ENCODE measurements around the gene MUTYH. TPM values are rescaled to one million over a fixed set of nuclear protein-coding genes. Genes with fewer than 3 reads are reported as not detected.
A peak's percentile ranks its signal among the peaks of the same experiment; 100 is the strongest.
"Not testable (repeated sequence)": the region's sequence is repeated elsewhere in the genome, so short reads cannot be mapped to it uniquely, and the experiment has no call there.

Gene MUTYH
- total RNA-seq, 1 experiment from 2014 or later = 30.8 TPM

DNA sequence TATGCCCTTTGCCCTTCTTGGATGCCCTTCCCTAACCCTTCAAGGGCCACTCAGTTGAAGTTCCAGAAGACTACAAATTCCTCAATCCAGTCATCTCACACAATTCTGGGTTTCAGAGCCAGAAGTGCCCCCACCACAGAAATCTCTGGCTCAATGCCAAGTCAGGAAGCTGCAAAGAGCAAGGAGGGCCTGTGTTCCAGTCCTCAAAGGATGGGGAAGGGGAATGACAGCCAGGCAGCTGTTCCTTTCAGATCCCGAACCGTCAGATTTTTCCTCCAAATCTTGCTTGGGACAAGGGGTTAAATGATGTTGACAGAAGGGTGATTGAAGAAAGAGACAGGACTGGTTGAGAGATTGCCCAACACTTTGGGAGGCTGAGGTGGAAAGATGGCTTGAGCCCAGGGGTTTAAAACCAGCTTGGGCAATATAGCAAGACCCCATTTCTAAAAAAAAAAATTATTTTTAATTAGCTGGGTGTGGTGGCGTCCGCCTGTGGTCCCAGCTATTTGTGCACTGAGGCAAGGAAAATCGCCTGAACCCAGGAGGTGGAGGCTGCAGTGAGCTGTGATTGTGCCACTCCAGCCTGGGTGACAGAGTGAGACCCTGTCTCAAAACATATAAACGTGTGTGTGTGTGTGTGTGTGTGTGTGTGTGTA lies 14.3 kb downstream of the MUTYH start:
- no peak for DNase-seq (ENCODE audit: low read depth)

DNA sequence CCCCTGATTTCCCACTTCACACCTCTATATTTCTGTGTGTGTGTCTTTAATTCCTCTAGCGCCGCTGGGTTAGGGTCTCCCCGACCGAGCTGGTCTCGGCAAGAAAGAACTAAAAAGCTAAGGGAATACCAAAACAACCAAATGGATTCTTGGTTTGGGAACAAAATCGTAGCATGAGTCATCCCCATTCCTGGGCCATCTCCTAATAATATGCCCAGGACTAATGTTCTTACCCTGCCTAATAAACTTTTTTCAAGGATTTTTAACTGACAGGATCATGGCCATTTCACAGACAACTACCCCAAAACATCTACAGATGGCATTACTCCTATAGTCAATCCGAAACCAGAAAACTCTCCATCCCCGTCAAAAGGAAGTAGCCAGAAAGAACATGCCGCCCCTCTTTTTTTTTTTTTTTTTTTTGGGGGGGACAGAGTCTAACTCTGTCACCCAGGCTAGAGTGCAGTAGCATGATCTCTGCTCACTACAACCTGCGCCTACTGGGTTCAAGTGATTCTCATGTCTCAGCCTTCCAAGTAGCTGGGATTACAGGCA lies 17.7 kb downstream of the MUTYH start:
- no peak for DNase-seq (ENCODE audit: low read depth)

DNA sequence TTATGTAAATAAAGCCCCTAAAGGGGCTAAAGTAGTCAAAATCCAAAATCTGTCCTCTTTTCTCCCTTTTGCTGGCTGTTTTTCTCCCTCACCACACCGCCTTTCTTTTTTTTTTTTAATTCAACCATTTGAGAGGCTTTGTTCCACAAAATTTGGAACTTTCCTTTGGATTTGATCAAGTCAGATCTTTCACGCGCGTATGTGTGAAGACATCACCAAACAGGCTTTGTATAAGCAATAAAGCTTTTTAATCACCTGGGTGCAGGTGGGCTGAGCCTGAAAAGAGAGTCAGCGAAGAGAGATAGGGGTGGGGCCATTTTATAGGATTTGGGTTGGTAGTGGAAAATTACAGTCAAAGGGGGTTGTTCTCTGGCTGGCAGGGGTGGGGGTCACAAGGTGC lies 18.8 kb downstream of the MUTYH start:
- no peak for DNase-seq (ENCODE audit: low read depth)

DNA sequence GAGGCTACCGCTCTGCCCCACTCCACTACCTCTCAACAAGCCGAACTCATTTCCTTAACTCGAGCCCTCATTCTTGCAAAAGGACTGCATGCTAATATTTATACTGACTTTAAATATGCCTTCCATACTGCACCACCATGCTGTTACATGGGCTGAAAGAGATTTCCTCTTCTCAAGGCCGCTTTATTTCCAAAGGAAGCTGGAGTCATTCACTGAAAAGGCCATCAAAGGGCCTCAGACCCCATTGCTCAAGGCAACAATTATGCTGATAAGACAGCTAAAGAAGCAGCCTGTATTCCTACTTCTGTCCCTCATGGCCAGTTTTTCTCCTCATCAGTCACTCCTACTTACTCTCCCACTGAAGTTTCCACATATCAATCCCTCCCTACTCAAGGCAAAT lies 20.5 kb downstream of the MUTYH start:
- DNase-seq (ENCODE audit: low read depth) = no peak

DNA sequence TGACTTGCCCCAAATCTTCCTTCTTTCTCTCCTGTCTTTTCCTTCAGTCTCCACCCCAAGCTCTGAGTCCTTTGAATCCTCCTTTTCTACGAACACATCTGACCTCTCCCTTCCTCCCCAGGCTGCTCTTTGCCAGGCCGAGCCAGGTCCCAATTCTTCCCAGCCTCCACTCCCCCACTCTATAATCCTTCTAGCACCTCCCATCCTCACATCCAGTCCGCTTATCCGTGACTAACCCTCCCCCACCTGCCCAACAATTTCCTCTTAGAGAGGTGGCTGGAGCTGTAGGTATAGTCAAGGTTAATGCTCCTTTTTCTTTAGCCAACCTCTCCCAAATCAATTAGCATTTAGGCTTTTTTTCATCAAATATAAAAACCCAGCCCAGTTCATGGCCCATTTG lies 23.1 kb downstream of the MUTYH start:
- DNase-seq (ENCODE audit: low read depth) = no peak

DNA sequence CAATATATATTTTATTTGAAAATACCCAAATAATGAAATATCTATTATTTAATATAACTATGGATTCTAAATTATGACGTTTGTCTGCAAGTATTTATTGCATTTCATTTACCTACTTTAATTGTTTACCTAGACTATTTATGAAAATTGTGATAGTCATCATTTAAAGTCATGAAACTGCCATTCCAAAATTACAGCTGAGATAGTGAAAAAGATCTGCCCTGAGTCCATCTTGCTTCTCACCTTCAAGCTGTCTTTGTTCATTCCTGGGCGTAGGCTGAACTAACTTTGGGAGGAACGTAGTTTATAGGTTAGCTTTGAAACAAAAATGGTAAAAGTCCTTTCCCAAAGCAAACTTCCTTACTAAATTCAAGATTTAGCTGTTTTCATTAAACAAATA lies 26.0 kb downstream of the MUTYH start:
- no peak for DNase-seq (ENCODE audit: low read depth)

DNA sequence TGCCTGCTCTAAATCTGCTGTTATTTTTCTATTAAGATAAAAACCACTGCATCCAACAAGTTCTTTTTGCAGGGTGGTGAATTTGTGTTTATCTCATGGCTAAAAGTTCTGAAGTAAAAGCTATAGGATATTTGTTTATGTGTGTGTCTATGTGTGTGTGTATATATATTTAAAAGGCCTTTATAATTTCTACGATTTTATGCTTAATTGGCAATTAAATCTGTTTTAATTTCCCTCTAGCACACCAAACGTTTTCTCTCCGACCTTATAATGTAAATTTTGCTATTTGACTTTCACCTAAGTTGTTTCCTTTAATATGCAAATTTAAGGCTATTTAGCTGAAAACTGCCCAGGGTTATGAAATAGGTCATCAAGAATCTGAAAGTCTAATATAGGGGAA lies 33.3 kb downstream of the MUTYH start:
- DNase-seq (ENCODE audit: low read depth) = no peak

DNA sequence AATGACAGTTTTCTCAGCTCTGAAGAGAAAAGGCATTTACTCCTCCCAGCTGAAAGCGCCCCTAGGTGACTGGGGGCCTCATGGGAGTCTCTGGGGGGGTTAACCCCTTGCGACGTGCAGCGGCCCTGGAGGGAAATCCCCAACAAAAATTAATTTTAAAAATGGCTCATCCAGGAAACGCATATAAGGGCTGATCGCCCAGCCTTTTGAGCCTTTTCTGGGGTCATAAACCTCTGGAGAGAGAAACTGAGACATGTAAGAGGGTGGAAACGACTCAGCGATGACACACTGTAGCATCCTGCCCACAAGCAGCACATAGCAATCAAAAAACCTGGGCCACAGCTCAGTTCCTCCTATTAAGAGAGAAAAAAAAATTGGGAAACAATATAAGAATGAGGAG lies 33.9 kb downstream of the MUTYH start:
- peak; percentile 81 for DNase-seq (ENCODE audit: low read depth)

DNA sequence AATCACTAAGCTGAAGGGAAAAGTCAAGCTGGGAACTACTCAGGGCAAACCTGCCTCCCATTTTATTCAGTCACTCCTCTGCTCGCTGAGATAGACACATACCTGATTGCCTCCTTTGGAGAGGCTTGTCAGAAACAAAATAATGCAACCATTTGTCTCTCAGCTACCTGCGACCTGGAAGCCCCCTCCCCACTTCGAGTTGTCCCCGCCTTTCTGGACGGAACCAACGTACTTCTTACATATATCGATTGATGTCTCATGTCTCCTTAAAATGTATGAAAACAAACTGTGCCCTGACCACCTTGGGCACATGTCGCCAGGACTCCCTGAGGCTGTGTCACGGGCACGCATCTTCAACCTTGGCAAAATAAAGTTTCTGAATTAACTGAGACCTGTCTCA lies 35.0 kb downstream of the MUTYH start:
- no peak for DNase-seq (ENCODE audit: low read depth)

DNA sequence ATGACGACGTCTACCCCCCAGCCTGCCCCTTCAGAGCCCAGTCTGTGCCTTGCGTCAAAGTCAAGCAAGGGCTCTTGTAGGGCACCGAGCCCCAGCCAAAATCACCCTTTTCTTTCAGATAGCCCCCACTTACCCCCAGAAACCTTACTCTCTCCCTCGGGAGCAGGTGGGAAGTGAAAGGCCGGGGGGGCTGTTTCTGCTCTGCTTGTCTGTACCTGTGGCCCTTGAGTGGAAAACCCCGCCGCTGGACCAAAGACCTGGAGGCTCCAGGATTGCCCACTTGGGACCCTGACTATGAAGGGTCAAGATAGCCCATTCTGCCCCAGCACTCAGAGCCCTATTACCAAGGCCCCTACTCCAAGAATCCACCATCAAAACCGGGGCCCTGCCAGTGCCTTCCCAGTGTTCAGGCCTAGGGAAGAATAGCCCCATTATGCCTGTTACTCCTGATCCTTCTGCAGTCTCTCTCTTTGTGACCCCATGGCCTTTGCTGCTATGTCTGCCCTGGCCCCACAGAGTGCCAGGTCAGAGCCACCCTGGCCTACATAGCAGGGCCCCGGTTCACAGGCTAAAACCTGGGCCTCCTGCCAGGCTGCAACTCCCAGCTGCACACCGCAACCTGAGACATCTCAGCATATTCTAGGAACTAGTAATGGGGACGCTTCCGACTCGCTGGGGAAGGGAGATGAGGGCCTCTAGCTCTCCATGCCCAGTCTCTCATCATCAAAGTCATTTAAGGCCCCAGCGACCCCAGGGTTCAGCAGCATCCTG lies 35.7 kb downstream of the MUTYH start:
- DNase-seq (ENCODE audit: low read depth) = no peak

DNA sequence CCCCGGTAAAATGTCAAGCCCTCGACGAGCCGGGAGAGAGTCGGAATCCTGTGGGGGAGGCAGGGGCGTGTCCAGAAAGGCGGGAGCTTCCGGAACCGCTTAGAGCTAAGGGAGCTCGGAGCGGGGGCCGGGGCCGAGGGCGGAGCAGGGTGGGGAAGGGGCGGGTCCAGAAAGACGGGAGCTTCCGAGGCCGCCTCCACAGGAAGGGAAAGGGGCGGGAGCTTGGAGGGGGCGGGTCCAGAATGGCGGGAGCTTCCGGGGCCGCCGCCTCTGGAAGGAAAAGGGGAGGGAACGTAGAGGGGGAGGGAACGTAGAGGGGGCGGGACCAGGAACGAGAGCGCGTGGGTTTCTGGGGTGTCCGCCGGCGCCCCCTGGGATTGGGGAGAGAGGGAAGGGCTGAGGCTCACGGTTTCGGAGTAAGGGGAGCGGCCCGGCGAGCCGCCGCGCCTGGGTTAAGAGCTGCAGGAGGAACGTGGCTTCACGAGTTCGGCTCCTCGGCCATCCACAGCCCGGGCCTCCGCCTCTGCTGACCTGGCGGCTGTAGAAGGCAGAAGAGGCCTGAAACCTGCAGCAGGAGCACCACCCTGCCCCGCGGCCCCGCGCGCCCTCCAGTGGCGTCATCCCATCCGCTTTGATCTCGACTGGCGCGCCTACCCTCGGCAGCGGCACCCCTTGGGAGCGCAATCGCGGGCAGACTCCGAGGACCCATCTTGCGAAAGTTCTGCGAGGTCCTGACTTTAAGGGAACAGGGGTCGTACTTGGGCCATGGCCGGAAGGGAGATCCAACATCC lies 36.5 kb downstream of the MUTYH start:
- DNase-seq (ENCODE audit: low read depth) = peak; percentile 91

DNA sequence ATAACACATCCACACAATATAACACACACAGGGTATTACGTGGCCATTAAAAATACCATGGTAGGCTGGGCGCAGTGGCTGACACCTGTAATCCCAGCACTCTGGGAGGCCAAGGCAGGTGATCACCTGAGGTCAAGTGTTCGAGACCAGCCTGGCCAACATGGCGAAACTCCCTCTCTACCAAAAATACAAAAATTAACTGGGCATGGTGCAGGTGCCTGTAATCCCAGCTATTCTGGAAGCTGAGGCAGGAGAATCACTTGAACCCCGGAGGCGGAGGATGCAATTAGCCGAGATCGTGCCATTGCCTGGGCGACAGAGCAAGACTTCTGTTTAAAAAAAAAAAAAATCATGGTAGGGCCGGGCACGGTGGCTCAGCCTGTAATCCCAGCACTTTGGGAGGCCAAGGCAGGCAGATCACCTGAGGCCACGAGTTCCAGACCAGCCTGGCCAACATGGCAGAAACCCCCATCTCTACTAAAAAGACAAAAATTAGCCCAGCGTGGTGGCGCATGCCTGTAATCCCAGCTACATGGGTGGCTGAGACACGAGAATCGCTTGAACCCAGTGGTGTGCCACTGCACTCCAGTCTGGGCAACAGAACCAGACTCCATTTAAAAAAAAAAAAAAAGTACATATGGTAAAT lies 37.6 kb downstream of the MUTYH start:
- DNase-seq (ENCODE audit: low read depth) = no peak

DNA sequence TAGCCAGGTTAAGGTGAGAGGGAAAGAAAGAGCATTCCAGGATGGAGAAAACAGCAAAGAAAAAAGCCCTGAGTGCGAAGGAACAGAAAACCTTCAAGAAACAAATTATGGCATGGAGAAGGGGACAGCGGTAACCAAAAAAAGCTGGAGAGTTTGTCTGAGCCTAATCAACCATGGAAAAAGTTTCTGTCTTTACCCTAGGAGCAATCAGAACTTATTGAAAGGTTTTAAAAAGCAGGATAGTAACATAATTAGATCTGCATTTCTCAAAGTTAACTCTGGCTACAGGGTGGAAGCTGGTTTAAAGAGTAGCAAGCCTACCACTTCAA lies 39.6 kb downstream of the MUTYH start:
- no peak for DNase-seq (ENCODE audit: low read depth)

DNA sequence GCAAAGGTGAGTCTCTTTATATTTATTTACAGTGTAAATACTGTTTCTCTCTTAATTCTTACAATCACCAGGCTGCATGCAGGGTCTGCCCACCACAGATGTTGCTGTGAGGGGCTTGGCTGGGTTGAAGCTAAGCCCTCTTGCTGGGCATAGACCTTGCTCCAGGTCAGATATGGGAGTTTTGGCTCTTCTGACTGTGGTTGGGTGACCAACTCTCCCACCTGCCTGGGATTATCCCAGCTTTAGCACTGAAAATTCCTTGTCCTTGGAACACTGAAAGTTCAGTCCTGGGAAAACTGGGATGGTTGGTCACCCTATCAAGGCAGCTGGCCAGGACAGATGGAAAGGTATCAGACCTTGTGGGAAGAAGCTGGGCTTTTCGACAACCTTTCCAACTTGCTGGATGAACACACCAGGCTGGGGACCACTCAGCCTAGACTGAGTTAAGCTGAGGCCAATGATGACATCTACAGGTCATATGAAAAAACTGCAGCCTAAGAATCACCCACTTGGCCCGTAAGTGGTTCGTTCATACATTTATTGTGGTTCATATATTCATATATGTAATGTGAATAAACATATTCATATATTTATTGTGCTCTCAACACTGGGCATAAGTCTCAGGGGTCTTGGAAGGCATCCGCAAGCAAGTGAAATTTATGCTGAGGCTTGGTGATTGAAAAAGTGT lies 40.1 kb downstream of the MUTYH start:
- peak; percentile 63 for DNase-seq (ENCODE audit: low read depth)

DNA sequence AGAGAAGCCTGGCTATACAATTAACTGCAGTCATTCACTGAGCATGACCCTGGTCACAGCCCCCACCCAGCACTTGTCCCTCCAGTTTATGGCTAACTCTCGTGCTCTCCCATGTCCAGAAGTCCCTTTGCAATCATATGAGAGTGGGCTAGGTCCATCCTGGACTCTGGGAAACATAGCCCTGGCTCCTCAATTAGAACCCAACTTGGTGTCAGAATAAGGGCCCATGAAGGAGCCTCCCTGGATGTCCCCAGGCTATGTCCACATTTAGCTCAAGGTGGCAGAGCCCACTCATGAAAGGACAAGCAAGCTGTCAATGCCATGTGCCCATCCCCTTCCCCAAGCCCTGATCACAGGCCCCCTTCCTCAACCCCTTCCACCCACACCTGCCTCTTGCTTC lies 40.9 kb downstream of the MUTYH start:
- no peak for DNase-seq (ENCODE audit: low read depth)

DNA sequence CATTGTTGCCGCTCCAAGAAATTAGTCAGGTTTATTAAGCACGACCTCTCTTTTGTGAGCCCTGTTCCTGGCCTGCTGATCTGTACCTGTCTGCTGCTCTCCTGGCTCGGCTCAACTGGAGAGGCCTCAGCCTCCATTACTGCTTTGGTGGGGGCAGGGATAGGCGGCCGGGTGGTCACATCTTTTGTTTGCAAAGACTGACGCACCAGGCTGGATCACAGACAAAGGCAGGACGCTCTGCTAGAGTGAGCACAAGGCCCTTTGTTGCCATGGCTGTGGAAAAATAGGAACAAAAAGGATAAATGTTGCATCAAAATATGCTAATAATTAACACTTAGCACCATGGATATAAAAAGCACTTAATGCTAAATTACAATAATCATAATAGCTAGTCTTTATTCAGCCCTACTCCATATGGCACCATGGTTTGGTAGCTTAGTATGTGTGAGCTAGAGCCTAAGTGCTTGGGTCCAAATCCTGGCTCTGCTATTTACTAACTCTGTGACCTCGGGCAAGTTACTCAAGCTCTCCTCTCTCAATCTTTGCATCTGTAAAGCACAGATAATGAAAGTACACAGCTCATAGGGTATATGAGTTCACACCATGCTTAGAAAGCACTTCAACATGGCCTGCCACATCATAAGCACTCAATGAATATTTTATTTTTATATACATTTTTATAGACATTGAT lies 42.4 kb downstream of the MUTYH start:
- DNase-seq (ENCODE audit: low read depth) = no peak

DNA sequence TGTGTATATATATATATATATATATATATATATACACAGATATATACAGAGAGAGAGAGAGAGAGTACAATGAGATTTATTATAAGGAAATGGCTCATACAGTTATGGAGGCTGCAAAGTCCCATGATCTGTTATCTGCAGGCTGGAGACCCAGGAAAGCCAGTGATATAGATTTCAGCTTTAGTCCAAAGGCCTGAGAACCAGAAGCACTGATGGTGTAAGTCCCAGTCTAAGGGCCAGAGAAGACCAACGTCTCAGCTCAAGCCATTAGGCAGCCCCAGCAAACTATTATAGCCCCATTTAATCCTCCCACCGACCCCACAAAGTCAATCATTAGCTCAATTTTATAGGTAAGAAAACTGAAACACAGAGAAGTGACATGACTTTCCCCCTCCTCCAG lies 48.5 kb downstream of the MUTYH start:
- DNase-seq (ENCODE audit: low read depth) = no peak

DNA sequence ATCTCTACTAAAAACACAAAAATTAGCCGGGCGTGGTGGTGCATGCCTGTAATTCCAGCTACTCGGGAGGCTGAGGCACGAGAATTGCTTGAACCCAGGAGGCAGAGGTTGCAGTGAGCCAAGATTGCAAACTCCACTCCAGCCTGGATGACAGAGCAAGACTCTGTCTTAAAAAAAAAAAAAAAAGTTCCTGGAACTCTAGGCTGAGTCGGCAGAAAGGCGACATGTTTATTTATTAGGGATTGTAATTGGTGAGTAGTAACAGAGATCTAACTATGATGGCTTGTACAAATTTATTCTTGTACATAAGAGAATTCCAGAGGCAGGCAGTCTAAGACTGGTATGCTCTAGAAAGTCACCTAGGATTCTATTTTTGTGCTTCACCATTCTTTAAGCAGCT lies 49.2 kb downstream of the MUTYH start:
- DNase-seq (ENCODE audit: low read depth) = not testable (repeated sequence)

DNA sequence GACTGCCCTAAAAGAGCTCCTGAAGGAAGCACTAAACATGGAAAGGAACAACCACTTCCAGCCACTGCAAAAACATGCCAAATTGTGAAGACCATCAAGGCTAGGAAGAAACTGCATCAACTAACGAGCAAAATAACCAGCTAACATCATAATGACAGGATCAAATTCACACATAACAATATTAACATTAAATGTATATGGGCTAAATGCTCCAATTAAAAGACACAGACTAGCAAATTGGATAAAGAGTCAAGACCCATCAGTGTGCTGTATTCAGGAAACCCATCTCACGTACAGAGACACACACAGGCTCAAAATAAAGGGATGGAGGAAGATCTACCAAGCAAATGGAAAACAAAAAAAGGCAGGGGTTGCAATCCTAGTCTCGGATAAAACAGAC lies 53.7 kb downstream of the MUTYH start:
- DNase-seq (ENCODE audit: low read depth) = not testable (repeated sequence)

DNA sequence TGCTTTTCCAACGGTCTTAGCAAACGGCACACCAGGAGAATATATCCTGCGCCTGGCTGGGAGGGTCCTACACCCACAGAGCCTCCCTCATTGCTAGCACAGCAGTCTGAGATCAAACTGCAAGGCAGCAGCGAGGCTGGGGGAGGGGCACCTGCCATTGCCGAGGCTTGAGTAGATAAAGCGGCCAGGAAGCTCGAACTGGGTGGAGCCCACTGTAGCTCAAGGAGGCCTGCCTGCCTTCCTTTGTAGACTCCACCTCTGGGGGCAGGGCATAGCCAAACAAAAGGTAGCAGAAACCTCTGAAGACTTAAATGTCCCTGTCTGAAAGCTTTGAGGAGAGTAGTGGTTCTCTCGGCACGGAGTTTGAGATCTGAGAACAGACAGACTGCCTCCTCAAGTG lies 55.4 kb downstream of the MUTYH start:
- DNase-seq (ENCODE audit: low read depth) = not testable (repeated sequence)

DNA sequence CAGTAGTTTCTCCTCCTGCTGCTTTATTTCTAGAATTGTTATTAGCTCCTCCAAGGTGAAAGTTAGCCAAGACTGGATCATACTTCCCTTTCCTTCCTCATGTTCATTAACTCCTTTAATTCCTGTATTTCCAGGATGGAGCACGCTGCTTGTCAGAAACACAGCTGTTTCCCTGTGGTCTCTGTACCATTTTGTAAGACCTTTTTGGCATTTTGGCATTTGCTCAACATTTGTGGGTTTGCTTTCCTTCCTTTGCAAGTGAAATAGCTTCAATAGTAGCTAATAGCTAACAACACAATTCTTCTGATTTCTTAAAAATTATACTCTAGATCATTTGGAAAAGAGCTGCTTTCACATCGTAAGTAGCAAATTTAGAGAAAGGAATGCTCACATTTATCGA lies 57.9 kb downstream of the MUTYH start:
- DNase-seq (ENCODE audit: low read depth) = no peak
